GM19372 (cell line): Measurements from ENCODE around the gene CDH4.
"Not testable (repeated sequence)": the region's sequence is repeated elsewhere in the genome, so short reads cannot be mapped to it uniquely, and the experiment has no call there.

ENCODE experiments used
- ATAC-seq: cut with Tn5 transposase; IDR thresholded peaks from one replicate; pipeline ENCODE4 v1.9.1; 2021; ENCODE audit warnings: mild to moderate bottlenecking, low read depth, moderate library complexity; ENCODE audit not compliant: unreplicated experiment

The CDH4 gene

DNA sequence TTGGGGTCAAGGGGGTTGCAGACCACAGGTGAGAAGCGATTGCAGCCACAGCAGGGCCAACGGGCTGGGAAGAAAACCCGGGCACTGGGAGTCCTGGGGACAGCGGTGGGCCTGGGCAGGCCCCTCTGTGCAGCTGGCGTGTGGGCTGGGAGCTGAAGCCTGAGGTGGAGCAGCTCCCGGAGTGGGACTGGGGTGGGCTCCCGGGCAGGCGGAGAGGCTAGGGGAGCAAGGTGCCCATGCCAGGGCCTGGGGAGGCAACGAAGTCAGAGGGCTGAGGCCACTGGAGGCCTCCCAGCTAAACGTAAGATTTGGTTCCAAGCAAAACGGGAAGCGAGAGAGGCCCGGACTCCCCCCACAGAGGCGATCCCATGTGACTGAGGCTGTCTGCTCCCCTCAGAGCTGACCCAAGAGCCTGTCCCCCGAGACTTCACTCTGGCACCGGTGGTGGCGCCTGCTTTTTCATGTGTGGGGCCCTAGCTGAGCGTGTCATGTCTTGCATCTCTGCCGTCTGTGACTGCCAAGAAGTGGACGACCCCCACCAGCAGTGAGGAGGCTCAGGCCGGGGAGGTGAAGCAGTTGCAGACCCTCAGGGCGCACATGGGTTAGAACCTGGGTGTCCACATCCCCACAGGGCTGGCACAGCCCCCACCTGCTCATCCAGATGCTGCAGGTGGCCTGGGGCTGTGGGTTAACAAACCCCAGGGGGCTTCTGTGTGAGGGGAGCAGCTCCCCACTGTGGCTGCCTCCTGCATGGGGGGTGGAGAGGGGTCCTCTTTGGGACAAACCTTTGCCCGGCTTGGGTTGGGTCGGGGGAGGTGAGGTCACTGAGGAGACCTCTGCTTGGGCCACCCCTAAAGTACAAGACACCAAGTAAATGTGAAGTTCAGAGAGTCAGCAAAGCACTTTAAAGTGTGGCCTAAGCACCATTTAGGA lies 601.3 kb downstream of the CDH4 start:
- no peak for ATAC-seq

DNA sequence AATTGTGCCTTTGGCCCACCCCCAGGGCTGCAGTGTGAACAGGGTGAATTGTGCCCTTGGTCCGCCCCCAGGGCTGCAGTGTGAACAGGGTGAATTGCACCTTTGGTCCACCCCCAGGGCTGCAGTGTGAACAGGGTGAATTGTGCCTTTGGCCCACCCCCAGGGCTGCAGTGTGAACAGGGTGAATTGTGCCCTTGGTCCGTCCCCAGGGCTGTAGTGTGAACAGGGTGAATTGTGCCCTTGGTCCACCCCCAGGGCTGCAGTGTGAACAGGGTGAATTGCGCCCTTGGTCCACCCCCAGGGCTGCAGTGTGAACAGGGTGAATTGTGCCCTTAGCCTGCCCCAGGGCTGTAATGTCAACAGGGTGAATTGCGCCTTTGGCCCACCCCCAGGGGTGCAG lies 602.5 kb downstream of the CDH4 start:
- ATAC-seq: not testable (repeated sequence)

DNA sequence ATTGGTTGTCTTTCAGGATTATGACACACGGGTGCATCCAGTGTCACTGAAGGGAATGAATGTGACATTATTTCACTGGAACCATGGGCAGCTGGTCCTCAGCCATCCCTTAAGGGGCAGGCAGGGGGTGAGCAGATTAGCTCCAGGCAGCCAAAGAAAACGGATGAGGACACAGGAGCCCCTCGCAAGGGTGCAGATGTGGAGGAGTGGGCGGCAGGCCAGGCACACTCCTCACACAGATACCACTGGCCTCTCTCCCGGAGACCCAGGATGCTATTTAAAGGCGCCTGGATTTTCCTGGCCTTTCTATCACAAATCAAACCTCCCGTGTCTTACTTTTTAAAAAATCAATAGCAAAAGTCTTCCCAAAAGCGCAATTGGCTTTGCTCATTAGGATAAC lies 603.2 kb downstream of the CDH4 start:
- ATAC-seq: no peak

DNA sequence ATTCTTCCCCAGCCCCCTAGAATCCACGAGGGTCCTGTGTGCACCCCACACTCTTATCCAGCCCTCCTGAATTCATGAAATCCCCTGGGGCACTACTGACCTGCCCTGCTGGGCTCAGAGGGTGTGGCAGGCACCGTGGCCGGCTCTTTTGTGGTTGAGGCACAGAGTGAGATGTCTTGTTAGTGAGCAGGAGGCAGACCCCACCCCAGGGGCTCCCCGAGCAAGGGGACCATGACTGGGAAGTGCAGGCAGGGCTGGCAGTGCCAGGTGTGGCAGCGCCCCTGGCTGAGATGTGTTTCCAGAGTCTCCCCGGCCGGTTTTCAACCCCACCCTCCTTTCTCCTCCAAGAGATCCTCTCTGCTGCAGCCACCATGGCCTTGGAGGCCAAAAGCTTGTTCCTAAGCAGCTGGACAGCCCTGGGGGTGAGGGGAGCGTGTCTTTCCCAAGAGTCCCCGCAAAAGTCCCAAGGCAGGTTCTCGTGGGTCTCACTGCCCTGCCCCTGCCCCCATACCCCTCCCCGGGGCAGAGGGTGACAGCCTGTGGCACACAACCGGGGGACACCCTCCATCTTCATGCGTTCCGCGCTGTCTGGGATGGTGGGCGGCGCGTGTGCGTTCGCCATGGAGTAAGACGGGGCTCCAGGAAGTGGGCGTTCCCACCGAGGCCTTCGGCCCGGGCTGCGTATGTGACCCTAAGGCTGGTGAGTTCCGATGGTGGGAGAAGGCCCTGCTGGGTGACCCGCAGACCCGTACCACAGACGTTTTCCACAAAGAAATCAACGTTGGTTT lies 604.8 kb downstream of the CDH4 start:
- ATAC-seq: no peak

DNA sequence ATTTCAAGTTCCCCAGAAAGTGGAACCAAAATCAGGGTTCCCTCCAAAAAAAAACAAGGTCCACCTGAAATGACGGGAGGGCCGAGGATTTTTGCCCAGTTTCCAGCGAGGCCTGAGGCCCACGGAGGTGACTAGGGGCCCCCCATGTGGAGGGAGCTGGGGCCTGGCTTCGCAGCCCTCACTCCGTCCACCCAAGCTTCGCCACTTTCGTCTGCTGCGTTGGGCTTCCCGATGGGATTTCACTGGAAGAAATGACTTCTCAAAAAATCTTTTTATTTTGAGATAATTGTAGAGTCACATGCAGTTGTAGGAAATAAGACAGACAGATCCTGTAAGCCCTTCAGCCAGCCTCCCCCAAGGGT lies 605.3 kb downstream of the CDH4 start:
- ATAC-seq: no peak

DNA sequence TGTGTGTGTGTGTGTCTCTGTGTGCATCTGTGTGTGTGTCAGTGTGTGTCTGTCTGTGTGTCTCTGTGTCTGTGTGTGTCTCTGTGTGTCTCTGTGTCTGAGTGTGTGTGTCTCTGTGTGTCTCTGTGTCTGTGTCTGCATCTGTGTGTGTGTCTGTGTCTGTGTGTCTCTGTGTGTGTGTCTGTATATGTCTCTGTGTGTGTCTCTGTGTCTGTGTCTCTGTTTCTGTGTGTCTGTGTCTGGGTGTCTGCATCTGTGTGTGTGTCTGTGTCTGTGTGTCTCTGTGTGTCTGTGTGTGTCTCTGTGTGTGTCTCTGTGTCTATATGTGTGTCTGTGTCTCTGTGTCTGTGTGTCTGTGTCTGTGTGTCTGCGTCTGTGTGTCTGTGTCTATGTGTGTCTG lies 605.8 kb downstream of the CDH4 start:
- ATAC-seq: no peak

DNA sequence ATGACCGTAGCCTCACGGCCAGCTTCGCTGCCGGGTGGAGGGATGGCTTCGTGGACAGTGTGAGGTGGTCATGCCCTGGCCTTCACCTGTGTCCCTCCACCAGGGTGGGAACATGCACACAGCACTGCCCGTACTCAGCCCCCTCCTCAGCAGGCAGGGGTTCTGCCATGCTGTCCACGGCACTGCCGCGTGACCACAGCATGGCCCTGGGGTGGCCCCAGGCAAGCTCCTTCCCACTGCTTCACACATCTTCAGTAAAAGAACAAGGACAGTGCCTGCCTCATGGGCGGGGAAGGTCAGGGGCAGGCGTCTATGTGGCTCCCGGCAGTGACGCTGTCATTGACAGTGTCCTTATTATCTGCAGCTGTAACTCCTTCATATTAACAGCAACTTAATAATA lies 607.7 kb downstream of the CDH4 start:
- no peak for ATAC-seq

DNA sequence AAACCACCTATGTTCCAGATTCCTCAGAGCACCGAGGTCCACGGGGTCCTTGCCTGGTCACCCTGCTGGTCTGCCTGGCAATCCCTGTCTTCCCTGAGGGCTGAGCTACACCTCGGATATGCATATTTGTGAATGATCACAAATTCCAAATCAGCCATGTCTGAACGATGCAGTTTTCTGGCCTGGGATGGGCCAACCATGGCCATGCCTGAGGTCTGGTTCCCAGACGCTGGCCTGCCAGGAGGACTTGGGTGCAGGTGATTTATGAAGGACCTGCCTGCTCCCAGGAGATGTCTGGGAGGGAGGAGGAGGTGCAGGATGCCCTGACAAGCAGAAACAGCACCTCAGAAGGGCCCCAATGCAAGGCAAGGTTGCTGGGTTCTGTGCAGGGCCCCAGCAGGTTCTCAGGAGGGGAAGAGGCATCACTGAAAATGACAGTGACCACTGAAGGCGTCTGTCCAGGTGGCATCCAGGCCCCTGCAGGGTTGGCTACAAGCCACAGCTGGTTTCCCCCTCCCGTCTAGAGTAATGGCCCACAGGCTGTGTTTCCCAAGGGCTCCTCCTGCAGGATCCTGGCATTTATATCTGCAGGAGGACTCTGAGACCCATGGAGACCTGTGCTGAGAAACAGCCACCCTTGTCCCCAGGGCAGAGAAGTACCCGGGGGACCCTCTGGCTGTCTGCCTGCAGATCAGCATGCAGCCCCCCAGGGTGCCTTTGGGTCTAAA lies 608.4 kb downstream of the CDH4 start:
- no peak for ATAC-seq

DNA sequence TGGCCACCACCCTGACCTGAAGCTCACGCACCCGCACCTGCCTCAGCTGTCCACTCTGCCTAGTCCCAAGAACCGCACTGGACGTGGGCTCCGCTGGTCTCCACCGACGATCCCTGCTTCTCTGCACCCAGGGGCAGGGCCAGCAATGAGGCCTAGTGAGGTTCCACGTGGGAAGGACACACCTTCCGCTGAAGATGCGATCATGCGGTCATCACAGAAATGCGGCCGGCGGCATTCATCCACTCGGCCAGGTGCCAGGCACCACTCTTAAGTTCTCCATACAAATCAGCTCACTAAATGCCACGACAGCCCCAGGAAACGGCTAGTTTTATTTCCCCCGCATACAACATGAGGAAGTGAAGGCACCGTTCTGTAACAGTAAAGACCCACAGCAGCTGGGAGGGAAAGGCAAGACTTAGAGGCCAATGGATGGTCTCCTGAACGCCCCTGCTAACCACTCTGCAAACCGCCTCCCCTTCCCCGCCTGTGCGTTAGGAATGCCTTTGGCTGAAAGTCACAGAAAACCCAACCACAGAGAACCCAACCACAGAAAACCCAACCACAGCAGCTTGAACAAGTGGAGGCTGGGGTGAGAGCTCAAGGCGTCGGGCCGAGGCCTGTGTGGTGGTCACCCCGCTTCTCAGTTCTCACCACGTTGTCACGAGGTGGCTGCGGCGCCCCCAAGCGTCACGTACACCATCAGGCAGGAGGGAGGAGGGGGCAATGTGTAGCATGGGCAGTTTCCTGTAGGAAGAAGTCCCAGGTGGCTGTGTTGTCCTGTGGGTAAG lies 609.2 kb downstream of the CDH4 start:
- no peak for ATAC-seq

DNA sequence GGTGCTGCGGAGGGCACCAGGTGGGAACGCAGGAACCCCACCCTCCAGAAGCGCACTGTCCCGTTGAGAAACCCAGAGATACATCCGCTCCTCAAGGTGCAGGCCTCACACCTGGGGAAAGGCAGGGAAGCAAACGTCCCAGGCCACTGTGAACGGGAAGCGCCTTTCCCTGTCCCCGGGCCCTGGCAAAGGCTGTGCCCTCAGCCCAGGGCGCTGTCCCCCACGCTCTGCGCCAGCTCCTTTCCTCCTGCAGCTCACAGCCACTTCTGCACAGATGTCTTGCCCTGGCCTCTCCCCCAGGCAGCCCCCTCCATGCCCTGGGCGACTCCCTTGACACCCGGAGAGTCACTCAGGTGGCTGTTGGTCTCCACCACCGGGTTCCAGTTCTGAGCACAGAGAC lies 609.8 kb downstream of the CDH4 start:
- no peak for ATAC-seq

DNA sequence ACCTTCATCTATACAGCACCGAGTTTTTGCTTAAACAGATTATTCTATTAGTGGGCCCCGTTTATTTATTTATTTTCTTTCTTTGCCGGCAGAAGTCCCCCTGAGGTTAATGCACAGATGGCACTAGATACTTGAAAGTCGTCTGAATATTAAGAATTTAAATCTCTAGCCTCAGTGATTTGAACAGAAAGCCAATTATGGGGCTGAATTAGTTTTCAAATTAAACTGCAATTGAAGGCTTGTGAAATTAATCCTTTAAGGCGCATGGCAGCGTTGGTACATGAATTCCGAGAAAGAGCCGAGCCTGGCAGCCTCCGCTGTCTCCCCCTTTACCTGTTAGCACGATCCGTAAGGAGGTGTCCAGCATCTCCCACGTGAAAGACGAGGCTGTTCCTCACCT lies 610.8 kb downstream of the CDH4 start:
- no peak for ATAC-seq

DNA sequence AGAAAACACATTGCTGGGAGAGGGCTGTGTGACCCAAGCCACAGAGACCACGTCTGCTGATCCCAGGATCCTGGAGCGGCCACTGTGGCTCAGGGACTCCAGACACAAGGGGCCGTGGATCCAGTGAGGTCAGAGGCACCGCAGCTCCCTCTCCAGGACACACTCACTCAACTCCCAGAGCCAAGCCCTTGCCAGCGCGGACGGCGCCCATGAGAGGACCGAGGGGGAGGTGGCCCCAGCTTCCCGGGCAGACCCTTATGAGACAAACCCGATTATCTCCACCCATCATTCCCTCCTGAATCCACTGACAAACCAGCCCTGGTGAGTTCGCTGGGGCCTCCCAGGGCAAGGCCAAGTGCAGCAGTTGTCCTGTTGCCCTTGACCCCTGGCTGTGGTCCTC lies 612.4 kb downstream of the CDH4 start:
- ATAC-seq: no peak

DNA sequence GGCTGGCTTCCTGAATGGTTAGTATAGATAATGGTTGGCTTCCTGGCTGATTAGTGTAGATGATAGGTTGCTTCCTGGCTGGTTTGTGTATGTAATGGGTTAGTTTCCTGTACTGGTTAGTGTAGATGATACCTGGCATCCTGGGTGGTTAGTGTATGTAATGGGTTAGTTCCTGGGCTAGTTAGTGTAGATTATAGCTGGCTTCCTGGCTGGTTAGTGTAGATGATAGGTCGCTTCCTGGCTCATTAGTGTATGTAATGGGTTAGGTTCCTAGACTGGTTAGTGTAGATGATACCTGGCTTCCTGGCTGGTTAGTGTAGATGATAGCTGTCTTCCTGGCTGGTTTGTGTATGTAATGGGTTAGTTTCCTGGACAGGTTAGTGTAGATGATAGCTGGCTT lies 613.3 kb downstream of the CDH4 start:
- no peak for ATAC-seq

DNA sequence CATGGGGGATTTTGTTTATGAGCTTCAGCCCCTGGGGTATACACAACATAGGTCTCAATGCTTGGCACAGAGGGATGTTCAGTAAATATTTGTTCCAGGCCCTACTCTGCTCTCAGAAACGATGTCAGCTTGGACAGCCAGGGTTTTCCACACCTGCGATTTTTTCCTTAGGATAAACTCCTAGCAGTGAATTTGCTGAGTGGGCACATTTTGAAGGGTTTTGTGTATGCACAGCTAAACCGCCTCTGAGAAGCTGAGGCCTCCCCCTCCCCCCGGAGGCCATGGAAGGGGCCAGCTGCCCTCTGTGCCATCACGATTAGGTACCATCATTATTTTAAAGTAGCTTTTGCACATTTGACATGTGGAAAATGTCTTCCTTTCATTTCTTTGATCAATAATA lies 614.1 kb downstream of the CDH4 start:
- ATAC-seq: no peak

DNA sequence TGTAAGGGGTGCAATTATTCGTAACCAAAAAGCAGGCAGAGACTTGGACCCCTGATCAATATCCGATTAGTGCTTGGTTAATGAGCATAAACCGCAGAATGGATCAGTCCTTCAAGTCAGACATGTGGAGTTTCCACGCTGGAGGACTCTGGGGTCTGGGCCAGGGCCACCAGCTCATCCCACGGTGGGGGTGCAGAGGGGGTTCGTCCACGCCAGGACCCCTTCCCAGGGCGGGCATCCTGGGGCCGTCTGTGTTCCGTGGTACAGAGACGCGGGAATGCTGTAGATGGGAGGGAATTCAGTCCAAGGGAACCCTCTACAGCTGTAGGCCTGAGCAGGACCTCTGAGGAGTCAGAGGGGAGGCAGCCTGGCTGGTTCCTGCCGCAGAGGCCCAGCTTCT lies 615.9 kb downstream of the CDH4 start:
- ATAC-seq: no peak

DNA sequence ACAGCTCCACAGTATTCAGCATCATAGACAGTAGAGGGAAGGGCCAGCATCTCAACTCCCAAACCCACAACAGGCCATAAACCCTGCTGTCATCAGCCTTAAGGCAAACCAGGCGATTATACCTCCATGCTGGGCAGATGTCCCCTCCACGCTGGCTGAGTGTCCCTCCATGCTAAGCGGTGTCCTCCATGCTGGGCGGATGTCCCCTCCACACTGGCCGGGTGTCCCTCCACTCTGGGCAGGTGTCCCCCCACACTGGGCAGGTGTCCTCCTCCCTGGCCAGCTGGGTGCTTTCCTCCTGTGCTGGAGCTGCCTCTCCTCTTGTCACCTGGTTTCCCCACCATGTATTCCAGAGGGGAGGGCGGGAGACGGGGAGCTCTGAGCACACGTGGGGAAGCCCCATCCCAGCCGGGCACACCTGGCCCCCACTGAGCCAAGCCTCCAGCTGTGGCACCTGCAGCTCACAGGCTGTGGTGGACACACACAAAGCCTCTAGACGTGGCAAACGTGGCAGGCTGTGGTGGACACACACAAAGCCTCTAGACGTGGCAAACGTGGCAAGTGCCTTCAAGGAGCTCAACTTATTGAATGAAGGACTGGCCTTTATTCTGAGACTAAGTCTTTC lies 616.5 kb downstream of the CDH4 start:
- ATAC-seq: no peak

DNA sequence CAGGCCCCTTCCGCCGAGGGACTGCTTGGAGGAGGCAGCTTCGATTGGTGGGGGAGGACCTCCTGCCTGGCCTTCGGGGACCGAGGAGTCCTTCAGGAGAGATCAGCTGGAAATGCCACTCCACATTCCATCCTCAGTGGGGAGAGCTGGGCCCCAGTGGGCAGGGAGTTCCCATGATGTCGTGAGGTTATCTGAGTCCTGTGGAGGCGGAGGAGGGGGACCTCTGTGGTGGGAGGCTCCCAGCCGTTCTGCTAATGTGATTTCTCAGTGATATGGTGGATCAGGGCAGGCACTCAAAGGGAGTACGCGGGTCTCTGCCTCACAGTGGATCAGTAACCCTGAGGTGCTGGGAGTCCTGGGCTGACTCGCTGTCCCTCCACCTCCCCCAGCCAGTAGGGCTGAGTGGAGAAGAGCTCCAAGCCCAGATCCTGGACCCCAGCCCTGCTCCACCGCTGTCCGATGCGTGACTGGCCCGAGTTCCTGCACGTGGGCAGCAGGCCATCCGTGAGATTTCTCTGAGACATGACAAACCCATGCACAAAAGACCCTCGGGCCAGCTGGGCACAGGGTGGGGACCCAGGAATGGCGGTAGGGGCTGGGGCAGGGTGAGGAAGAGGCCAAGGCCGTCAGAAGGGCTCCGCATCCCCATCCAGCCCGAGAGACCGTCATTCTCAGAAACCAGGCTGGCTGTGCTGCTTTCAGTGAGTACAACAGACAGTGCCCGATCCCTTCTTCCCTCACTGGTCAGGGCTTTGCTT lies 617.9 kb downstream of the CDH4 start:
- no peak for ATAC-seq

DNA sequence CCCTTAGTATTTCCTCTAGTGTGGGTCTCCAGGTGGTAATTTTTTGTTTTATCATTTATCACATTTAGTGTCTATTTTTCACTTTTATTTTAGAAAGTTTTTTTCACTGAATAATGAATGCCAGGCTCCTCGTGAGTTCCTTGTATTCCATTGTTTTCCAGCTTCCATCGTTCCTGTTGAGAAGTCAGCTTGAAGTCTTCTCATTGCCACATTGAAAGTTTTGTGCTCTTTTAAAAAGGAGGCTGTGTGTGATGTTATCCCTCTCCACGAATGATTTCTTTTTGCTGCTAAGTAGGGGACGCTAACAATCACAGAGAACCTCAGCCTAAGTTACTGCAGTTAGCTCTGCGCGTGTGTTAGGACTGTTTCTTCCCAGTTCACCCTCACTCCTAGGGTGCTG lies 619.1 kb downstream of the CDH4 start:
- ATAC-seq: no peak

DNA sequence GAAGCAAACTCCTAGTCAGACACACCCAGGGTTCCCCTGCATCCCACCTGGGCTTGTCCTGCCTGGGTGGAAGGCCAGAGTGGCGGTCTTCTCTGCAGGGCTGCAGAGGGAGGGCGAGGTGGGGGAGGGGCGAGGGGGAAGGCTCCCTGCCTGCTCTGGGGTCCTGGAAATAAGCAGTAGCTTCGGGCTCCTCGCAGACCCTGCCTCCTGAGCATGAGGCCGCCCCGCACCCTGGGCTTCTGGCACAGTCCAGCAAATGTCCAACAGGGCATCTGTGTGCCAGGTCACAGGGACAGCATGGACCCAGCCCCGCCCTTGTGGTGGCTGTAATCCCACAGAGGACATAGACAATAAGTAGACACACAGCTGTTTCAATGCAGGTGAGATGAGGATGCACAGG lies 619.9 kb downstream of the CDH4 start:
- ATAC-seq: no peak
